Anterior cingulate cortex (tissue), 58 donors: ENCODE results near the gene ZNF667.

ENCODE experiments used
- DNase-seq, 58 donors: peaks; one replicate each; lab custom pipeline; 2025; lab: John Stamatoyannopoulos, UW

The ZNF667 gene

GRCh38 chr19:56398809-56399208 is 78.3 kb downstream of the ZNF667 start:
- no peak for DNase-seq

- DNase-seq = peak; percentile 49 to 98 (median 92)
These were observed 83.8 kb downstream of the ZNF667 start, which contains the start of gene ZNF582 for GRCh38 chr19:56393119-56394012. Gene ZNF582, minus strand, starts transcription at chr19:56393534. Its CDS starts 1,782 bp downstream, at chr19:56391752.
